ENCODE measurements around the gene MBD3.

The MBD3 gene

DNA sequence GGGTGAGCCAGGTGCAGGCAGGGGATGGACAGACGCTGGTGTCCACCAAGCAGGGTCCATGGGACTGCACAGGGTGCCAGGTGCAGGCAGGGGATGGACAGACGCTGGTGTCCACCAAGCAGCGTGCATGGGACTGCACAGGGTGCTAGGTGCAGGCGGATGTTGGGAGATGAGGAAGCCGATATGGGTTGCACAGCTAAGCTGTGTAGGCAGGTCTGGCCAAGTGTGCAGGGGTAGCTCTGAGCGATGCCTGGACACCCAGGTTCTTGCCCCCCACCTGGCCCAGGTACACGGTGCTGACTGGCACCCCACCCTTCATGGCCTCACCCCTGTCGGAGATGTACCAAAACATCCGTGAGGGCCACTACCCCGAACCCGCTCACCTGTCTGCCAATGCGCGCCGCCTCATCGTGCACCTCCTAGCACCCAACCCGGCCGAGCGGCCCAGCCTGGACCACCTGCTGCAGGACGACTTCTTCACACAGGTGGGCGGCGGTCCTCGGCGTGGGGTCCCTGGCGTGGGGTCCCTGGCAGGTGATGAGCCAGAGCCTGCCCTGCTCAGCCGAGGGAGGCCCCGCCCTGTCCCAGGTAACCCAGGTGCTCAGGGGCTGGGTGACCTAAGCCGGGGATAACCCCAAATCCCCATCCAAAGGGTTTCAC lies 64.9 kb downstream of the MBD3 start:
- no peaks in the 10 kb centered on the region for H3K4me1 ChIP-seq (ENCODE audit: insufficient read depth, low read length, severe bottlenecking)

DNA sequence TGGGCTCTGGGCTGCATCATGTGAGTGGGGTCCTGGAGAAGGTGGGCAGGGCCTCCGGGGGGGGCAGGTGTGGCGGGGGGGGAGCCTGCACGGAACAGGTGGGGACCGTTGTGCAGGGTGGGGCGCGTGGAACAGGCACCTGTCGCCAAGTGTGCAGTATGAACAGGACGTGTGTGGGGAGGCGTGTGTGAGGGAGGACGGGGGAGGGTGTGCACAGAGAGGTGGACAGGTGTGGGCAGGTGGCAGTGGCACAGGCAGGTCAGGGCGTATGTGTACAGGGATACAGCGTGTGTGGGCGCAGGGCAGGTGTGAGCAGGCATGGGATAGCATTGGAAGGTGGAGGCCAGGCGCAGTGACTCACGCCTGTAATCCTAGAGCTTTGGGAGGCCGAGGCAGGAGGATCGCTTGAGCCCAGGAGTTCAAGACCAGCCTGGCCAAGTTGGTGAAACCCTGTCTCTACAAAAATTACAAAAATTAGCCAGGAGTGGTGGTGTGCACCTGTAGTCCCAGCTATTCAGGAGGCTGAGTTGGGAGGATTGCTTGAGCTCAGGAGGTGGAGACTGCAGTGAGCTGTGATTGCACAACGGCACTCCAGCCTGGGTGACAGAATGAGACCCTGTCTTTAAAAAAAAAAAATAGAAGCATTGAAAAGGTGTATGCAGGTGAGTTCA lies 65.6 kb downstream of the MBD3 start:
- Histone ChIP-seq H3K4me3 (ENCODE audit: low read depth, low read length, poor library complexity, severe bottlenecking) (no peak overlapping the region), H3K9me3 (ENCODE audit: low read length) (no peaks in the 10 kb centered on the region), H3K79me2 (ENCODE audit: insufficient read depth, low read length) (no peaks in the 10 kb centered on the region), H3K9ac (ENCODE audit: low read length) (no peak overlapping the region), H3K27me3 (ENCODE audit: insufficient read depth, low read length) (peaks cover 11% of the 10 kb centered on the region; the same call in 1 of the 2 replicates), H3K9me2 (ENCODE audit: low read depth, low read length) (no peaks in the 10 kb centered on the region), H2AFZ (ENCODE audit: low read length) (no peak overlapping the region), H3K4me2 (ENCODE audit: low read length) (no peak overlapping the region), H3K36me3 (ENCODE audit: insufficient read depth, low read length) (no peaks in the 10 kb centered on the region), H3F3A (ENCODE audit: insufficient read depth, low read length) (no peaks in the 10 kb centered on the region), H4K20me1 (ENCODE audit: insufficient read depth, low read length) (no peaks in the 10 kb centered on the region), H3K4me1 (ENCODE audit: insufficient read depth, low read length, severe bottlenecking) (no peaks in the 10 kb centered on the region), H3K27ac (ENCODE audit: low read depth, low read length, poor library complexity, severe bottlenecking) (no peak overlapping the region)
- TF ChIP-seq, protein P1, sequence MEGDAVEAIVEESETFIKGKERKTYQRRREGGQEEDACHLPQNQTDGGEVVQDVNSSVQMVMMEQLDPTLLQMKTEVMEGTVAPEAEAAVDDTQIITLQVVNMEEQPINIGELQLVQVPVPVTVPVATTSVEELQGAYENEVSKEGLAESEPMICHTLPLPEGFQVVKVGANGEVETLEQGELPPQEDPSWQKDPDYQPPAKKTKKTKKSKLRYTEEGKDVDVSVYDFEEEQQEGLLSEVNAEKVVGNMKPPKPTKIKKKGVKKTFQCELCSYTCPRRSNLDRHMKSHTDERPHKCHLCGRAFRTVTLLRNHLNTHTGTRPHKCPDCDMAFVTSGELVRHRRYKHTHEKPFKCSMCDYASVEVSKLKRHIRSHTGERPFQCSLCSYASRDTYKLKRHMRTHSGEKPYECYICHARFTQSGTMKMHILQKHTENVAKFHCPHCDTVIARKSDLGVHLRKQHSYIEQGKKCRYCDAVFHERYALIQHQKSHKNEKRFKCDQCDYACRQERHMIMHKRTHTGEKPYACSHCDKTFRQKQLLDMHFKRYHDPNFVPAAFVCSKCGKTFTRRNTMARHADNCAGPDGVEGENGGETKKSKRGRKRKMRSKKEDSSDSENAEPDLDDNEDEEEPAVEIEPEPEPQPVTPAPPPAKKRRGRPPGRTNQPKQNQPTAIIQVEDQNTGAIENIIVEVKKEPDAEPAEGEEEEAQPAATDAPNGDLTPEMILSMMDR (IDR thresholded peaks at IDR 0.05; ENCODE audit: low read length) = no peak
- no peak for TF ChIP-seq EZH2 (IDR thresholded peaks at IDR 0.05; ENCODE audit: borderline replicate concordance, low read length)

More for the DNA sequence above, 64.9 kb downstream of the MBD3 start:
- no peaks in the 10 kb centered on the region for H3K79me2 ChIP-seq (ENCODE audit: insufficient read depth, low read length)
- no peak overlapping the region for H3K27ac ChIP-seq (ENCODE audit: low read depth, low read length, poor library complexity, severe bottlenecking)
- no peaks in the 10 kb centered on the region for H3K9me3 ChIP-seq (ENCODE audit: low read length)
- no peaks in the 10 kb centered on the region for H3K9me2 ChIP-seq (ENCODE audit: low read depth, low read length)
- TF ChIP-seq, protein P1 (IDR thresholded peaks at IDR 0.05; ENCODE audit: low read length) = no peak
- TF ChIP-seq EZH2 (IDR thresholded peaks at IDR 0.05; ENCODE audit: borderline replicate concordance, low read length) = no peak
- peaks cover 11% of the 10 kb centered on the region; the same call in 1 of the 2 replicates for H3K27me3 ChIP-seq (ENCODE audit: insufficient read depth, low read length)
- no peaks in the 10 kb centered on the region for H3F3A ChIP-seq (ENCODE audit: insufficient read depth, low read length)
- no peaks in the 10 kb centered on the region for H4K20me1 ChIP-seq (ENCODE audit: insufficient read depth, low read length)
- no peak overlapping the region for H3K4me2 ChIP-seq (ENCODE audit: low read length)
- no peak overlapping the region for H3K9ac ChIP-seq (ENCODE audit: low read length)
- H2AFZ ChIP-seq (ENCODE audit: low read length) = no peak overlapping the region
- no peaks in the 10 kb centered on the region for H3K36me3 ChIP-seq (ENCODE audit: insufficient read depth, low read length)
- no peak overlapping the region for H3K4me3 ChIP-seq (ENCODE audit: low read depth, low read length, poor library complexity, severe bottlenecking)

DNA sequence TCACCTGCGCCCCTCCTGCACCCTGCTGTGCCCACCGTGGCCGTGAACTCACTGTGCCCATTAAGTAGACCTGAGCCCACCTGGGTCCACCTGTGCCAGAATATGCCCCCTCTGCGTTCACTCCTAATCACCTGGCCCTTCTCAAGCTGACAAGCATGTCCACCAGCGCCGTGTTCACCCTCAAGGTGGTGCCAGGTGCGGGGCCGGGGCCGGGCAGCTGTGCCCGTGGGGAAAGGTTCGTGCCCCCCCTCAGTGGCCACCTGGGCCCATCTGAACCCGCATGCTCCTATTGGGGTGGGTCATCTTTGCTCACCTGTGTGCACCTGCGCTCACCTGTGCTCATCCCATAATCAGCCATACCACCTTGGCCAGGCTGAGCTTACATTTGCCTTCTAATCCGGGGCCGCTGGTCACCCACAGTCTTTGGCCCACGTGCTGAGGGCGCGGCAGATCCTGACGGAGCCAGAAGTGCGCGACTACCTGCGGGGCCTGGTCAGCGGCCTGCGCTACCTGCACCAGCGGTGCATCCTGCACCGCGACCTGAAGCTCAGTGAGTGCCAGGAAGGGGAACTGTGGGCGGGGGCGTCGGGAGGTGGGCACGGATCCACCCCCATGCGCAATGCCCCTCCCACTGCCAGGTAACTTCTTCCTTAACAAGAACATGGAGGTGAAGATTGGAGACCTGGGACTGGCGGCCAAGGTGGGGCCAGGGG lies 66.4 kb downstream of the MBD3 start:
- Histone ChIP-seq H3K4me3 (ENCODE audit: low read depth, low read length, poor library complexity, severe bottlenecking) (no peak overlapping the region), H3K4me1 (ENCODE audit: insufficient read depth, low read length, severe bottlenecking) (no peaks in the 10 kb centered on the region), H2AFZ (ENCODE audit: low read length) (no peak overlapping the region), H3K4me2 (ENCODE audit: low read length) (no peak overlapping the region), H3K9ac (ENCODE audit: low read length) (no peak overlapping the region), H3K9me3 (ENCODE audit: low read length) (no peaks in the 10 kb centered on the region), H3K79me2 (ENCODE audit: insufficient read depth, low read length) (no peaks in the 10 kb centered on the region), H4K20me1 (ENCODE audit: insufficient read depth, low read length) (no peaks in the 10 kb centered on the region), H3K27ac (ENCODE audit: low read depth, low read length, poor library complexity, severe bottlenecking) (no peak overlapping the region), H3F3A (ENCODE audit: insufficient read depth, low read length) (no peaks in the 10 kb centered on the region), H3K27me3 (ENCODE audit: insufficient read depth, low read length) (peaks cover 6% of the 10 kb centered on the region; the same call in 1 of the 2 replicates), H3K36me3 (ENCODE audit: insufficient read depth, low read length) (no peaks in the 10 kb centered on the region), H3K9me2 (ENCODE audit: low read depth, low read length) (no peaks in the 10 kb centered on the region)
- no peak for TF ChIP-seq EZH2 (IDR thresholded peaks at IDR 0.05; ENCODE audit: borderline replicate concordance, low read length)
- TF ChIP-seq, protein P1 (IDR thresholded peaks at IDR 0.05; ENCODE audit: low read length) = no peak

Measured in OCI-LY1 (cell line).